GM19467 (cell line): ENCODE data around the gene LRIF1.

ENCODE experiments used
- ATAC-seq: cut with Tn5 transposase; IDR thresholded peaks from one replicate; pipeline ENCODE4 v1.9.1; 2021; ENCODE audit warnings: mild to moderate bottlenecking, moderate library complexity; ENCODE audit not compliant: unreplicated experiment

The LRIF1 gene

DNA sequence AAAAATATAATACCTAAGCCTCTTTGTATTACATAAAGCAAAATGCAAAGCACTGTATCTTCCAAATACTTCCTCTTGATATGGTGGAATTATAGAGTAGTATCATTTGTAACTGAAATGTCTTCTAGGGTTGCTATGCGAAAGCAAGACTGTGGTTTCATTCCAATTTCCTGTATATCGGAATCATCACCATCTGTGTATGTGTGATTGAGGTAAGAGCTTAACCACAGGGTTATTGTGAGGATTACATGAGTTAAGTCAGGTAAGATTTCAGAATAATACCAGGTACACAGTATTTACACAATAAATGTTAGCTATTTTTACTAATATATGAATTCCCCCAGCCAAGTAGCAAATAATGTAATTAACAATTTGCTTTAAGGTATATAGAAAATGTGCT is 66.0 kb downstream of the LRIF1 start:
- no peak for ATAC-seq
